ENCODE data around the gene TMEM242. TPM values are rescaled to one million over a fixed set of nuclear protein-coding genes. Genes with fewer than 3 reads are reported as not detected.
A peak's percentile ranks its signal among the peaks of the same experiment; 100 is the strongest.
"Not testable (repeated sequence)": the region's sequence is repeated elsewhere in the genome, so short reads cannot be mapped to it uniquely, and the experiment has no call there.

TMEM242 gene
- total RNA-seq = 18.9 TPM
- long read RNA-seq, full-length matches to known transcripts = 41 of 50 reads
- long read RNA-seq, partial matches to known transcripts = 3 of 50 reads
- long read RNA-seq, other reads (novel, unspliced or antisense) = 6 of 50 reads

- intact Hi-C loops (cut with DNase I) = loop anchor here (2.0 kb wide), 2 partner anchors 57 to 345 kb away; partner anchors contain the start of gene ZDHHC14
- peak; percentile 97 for DNase-seq (ENCODE audit: low spot score)
Observed at GRCh38 chr6:157323255-157323965, at the start of gene TMEM242. TSS of gene TMEM242 (minus strand) at chr6:157323519. CDS start at chr6:157323499, 20 bp downstream.

- DNase-seq (ENCODE audit: low spot score) = no peak
- intact Hi-C loops (cut with DNase I) = no loop called here
Observed at GRCh38 chr6:157372501-157373280, 49.4 kb upstream of the TMEM242 start.

- intact Hi-C loops (cut with DNase I) = no loop called here
- no peak for DNase-seq (ENCODE audit: low spot score)
Observed at GRCh38 chr6:157370755-157371154, 47.4 kb upstream of the TMEM242 start.

- intact Hi-C loops (cut with DNase I) = no loop called here
Observed at GRCh38 chr6:157368359-157369049, 45.2 kb upstream of the TMEM242 start.

GRCh38 chr6:157366648-157367047, 43.3 kb upstream of the TMEM242 start:
- intact Hi-C loops (cut with DNase I) = no loop called here
- no peak for DNase-seq (ENCODE audit: low spot score)

More at GRCh38 chr6:157368359-157369049, 45.2 kb upstream of the TMEM242 start:
- DNase-seq (ENCODE audit: low spot score) = no peak

- intact Hi-C loops (cut with DNase I) = no loop called here
- DNase-seq (ENCODE audit: low spot score) = no peak
Observed at GRCh38 chr6:157364705-157365104, 41.4 kb upstream of the TMEM242 start.

GRCh38 chr6:157361886-157362285, 38.6 kb upstream of the TMEM242 start:
- no peak for DNase-seq (ENCODE audit: low spot score)
- intact Hi-C loops (cut with DNase I) = no loop called here

GRCh38 chr6:157358287-157358686, 35.0 kb upstream of the TMEM242 start:
- intact Hi-C loops (cut with DNase I) = no loop called here
- no peak for DNase-seq (ENCODE audit: low spot score)

- DNase-seq (ENCODE audit: low spot score) = no peak
- intact Hi-C loops (cut with DNase I) = no loop called here
Observed at GRCh38 chr6:157346373-157346772, 23.1 kb upstream of the TMEM242 start.

- DNase-seq (ENCODE audit: low spot score) = no peak
- intact Hi-C loops (cut with DNase I) = no loop called here
Observed at GRCh38 chr6:157343732-157344131, 20.4 kb upstream of the TMEM242 start.

GRCh38 chr6:157339432-157339831, 16.1 kb upstream of the TMEM242 start:
- no peak for DNase-seq (ENCODE audit: low spot score)
- intact Hi-C loops (cut with DNase I) = no loop called here

GRCh38 chr6:157337751-157338150, 14.4 kb upstream of the TMEM242 start:
- no peak for DNase-seq (ENCODE audit: low spot score)
- intact Hi-C loops (cut with DNase I) = no loop called here

GRCh38 chr6:157337276-157337675, 14.0 kb upstream of the TMEM242 start:
- intact Hi-C loops (cut with DNase I); DNase-seq (ENCODE audit: low spot score): not testable (repeated sequence)

- no peak for DNase-seq (ENCODE audit: low spot score)
- intact Hi-C loops (cut with DNase I) = no loop called here
Observed at GRCh38 chr6:157335829-157336228, 12.5 kb upstream of the TMEM242 start.

GRCh38 chr6:157333956-157334355, 10.6 kb upstream of the TMEM242 start:
- DNase-seq (ENCODE audit: low spot score) = no peak
- intact Hi-C loops (cut with DNase I) = no loop called here

- no peak for DNase-seq (ENCODE audit: low spot score)
- intact Hi-C loops (cut with DNase I) = no loop called here
Observed at GRCh38 chr6:157333537-157333936, 10.2 kb upstream of the TMEM242 start.

GRCh38 chr6:157332813-157333212, 9.5 kb upstream of the TMEM242 start:
- no peak for DNase-seq (ENCODE audit: low spot score)
- intact Hi-C loops (cut with DNase I) = no loop called here

GRCh38 chr6:157330831-157331230, 7.5 kb upstream of the TMEM242 start:
- no peak for DNase-seq (ENCODE audit: low spot score)
- intact Hi-C loops (cut with DNase I) = no loop called here

- intact Hi-C loops (cut with DNase I) = loop anchor here (5.0 kb wide), 1 partner anchor 102 kb away; no protein-coding TSS in a partner anchor
- no peak for DNase-seq (ENCODE audit: low spot score)
Observed at GRCh38 chr6:157329829-157330228, 6.5 kb upstream of the TMEM242 start.

- no peak for DNase-seq (ENCODE audit: low spot score)
- intact Hi-C loops (cut with DNase I) = loop anchor here (5.0 kb wide), 1 partner anchor 104 kb away; no protein-coding TSS in a partner anchor
Observed at GRCh38 chr6:157328108-157328692, 4.9 kb upstream of the TMEM242 start.

Measured in cardiac septum (tissue), 1 donor.